Measurements from ENCODE around the gene SPATA6L. TPM values are rescaled to one million over a fixed set of nuclear protein-coding genes. Genes with fewer than 3 reads are reported as not detected.

SPATA6L gene
- total RNA-seq, 1 donor from 2014 or later = 6.7 TPM

DNA sequence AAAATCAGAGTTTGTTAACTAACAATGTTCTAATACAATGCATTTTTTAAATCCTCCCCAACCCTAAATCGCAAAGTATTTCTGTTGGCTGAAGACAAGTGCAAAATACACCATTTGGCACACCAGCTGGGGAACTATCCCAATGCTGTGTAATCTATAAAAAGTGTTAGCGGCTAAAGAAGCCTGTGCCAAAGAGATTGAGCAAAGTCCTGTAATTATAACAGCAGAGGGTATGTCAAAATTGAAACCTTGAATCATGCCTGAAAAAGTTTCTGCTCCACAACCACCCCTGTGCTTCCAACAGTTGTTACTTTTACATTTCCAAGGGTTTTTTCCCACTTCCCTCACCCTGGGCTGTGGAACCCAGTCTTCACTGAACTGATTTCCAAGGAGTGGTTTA is 87.3 kb downstream of the SPATA6L start:
- H3K4me1 Mint-ChIP-seq (ENCODE audit: unreplicated experiment) = peaks cover 10% of the 10 kb centered on the region
- no peaks in the 10 kb centered on the region for H3K9me3 Mint-ChIP-seq (ENCODE audit: unreplicated experiment)
- TF ChIP-seq CTCF (IDR thresholded peaks at IDR 0.05; ENCODE audit: unreplicated experiment) = no peak
- peaks cover 2% of the 10 kb centered on the region for H3K27me3 Mint-ChIP-seq (ENCODE audit: unreplicated experiment)
- no peak overlapping the region for H3K4me3 Mint-ChIP-seq (ENCODE audit: unreplicated experiment)
- no peak overlapping the region for H3K27ac Mint-ChIP-seq (ENCODE audit: unreplicated experiment)
- no peaks in the 10 kb centered on the region for H3K36me3 Mint-ChIP-seq (ENCODE audit: low read depth, unreplicated experiment)
- no peak for DNase-seq (ENCODE audit: low spot score)

DNA sequence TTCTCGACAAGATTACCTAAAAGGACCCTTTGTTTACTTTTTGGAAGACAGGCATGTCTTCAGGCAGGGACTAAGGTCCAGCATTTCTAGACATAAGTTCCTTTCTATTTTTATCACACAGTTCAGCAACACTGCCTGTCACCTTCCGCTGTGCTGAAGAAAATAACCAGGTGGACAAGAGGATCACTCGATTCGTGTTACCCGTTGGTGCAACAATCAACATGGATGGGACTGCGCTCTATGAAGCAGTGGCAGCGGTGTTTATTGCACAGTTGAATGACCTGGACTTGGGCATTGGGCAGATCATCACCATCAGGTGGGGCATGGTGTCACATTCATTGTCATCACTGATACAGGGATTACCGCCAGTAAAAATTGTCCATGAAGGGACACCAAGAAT is 89.8 kb downstream of the SPATA6L start:
- no peaks in the 10 kb centered on the region for H3K9me3 Mint-ChIP-seq (ENCODE audit: unreplicated experiment)
- H3K4me3 Mint-ChIP-seq (ENCODE audit: unreplicated experiment) = no peak overlapping the region
- no peak overlapping the region for H3K27ac Mint-ChIP-seq (ENCODE audit: unreplicated experiment)
- no peaks in the 10 kb centered on the region for H3K36me3 Mint-ChIP-seq (ENCODE audit: low read depth, unreplicated experiment)
- H3K4me1 Mint-ChIP-seq (ENCODE audit: unreplicated experiment) = peaks cover 14% of the 10 kb centered on the region
- no peak for TF ChIP-seq CTCF (IDR thresholded peaks at IDR 0.05; ENCODE audit: unreplicated experiment)
- H3K27me3 Mint-ChIP-seq (ENCODE audit: unreplicated experiment) = no peaks in the 10 kb centered on the region
- DNase-seq (ENCODE audit: low spot score) = no peak

DNA sequence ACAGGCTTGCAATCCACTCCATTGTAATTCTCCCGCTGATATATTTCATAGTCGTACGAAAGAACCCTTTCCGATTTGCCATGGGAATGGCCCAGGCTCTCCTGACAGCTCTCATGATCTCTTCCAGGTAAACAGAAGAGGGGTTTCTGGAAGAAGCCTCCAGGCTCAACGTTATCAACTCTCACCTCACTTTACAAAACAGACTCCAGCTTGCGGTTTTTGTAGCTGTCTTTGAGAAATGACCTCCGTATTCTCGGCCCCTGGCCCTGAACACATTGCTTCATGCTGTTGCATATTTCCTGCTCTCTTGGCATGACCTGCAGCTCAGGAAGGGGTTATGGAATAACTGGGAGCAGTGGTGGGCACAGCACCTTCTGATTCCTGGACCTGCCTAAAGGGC is 90.3 kb downstream of the SPATA6L start:
- H3K27ac Mint-ChIP-seq (ENCODE audit: unreplicated experiment) = no peak overlapping the region
- H3K4me3 Mint-ChIP-seq (ENCODE audit: unreplicated experiment) = no peak overlapping the region
- TF ChIP-seq CTCF (IDR thresholded peaks at IDR 0.05; ENCODE audit: unreplicated experiment) = no peak
- H3K36me3 Mint-ChIP-seq (ENCODE audit: low read depth, unreplicated experiment) = no peaks in the 10 kb centered on the region
- DNase-seq (ENCODE audit: low spot score) = no peak
- no peaks in the 10 kb centered on the region for H3K9me3 Mint-ChIP-seq (ENCODE audit: unreplicated experiment)
- H3K4me1 Mint-ChIP-seq (ENCODE audit: unreplicated experiment) = peaks cover 14% of the 10 kb centered on the region
- H3K27me3 Mint-ChIP-seq (ENCODE audit: unreplicated experiment) = no peaks in the 10 kb centered on the region

DNA sequence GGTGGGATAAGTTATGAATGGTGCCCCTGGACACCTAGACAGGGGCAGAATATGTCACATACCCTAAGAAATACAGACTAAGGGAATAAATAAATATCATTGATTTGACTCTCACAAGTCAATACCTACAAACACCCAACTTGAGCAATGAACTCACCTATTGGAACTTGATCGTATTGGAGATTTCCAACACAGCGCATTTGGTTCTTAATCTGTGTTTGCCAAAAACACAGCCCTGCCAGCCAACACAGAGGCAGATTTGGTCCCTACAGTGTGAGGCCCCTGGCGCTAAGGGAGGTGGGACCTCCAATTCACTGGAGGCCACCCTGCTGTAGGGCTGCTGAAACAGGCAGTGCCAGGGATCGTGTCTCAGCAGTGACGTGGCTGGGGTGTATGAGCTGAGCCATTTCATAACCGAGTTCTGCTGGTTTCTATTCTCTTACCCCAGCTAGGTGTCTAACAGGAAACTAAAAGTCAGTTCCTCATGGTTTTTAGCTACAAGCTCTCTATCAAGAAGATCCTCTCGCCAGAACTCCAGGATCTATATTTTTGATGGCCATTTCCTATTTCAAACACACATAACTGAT is 91.5 kb downstream of the SPATA6L start:
- no peaks in the 10 kb centered on the region for H3K36me3 Mint-ChIP-seq (ENCODE audit: low read depth, unreplicated experiment)
- H3K27ac Mint-ChIP-seq (ENCODE audit: unreplicated experiment) = no peak overlapping the region
- no peaks in the 10 kb centered on the region for H3K9me3 Mint-ChIP-seq (ENCODE audit: unreplicated experiment)
- H3K27me3 Mint-ChIP-seq (ENCODE audit: unreplicated experiment) = no peaks in the 10 kb centered on the region
- no peak for TF ChIP-seq CTCF (IDR thresholded peaks at IDR 0.05; ENCODE audit: unreplicated experiment)
- H3K4me3 Mint-ChIP-seq (ENCODE audit: unreplicated experiment) = no peak overlapping the region
- peaks cover 14% of the 10 kb centered on the region for H3K4me1 Mint-ChIP-seq (ENCODE audit: unreplicated experiment)
- no peak for DNase-seq (ENCODE audit: low spot score)

GRCh38 chr9:4573634-4574389 is 92.5 kb downstream of the SPATA6L start:
- Mint-ChIP-seq H3K27me3 (ENCODE audit: unreplicated experiment) (no peaks in the 10 kb centered on the region), H3K4me1 (ENCODE audit: unreplicated experiment) (peaks cover 14% of the 10 kb centered on the region), H3K9me3 (ENCODE audit: unreplicated experiment) (no peaks in the 10 kb centered on the region), H3K27ac (ENCODE audit: unreplicated experiment) (no peak overlapping the region), H3K36me3 (ENCODE audit: low read depth, unreplicated experiment) (no peaks in the 10 kb centered on the region), H3K4me3 (ENCODE audit: unreplicated experiment) (no peak overlapping the region)
- DNase-seq (ENCODE audit: low spot score) = no peak
- no peak for TF ChIP-seq CTCF (IDR thresholded peaks at IDR 0.05; ENCODE audit: unreplicated experiment)

All from endothelial cell (in vitro differentiated cells).